Gastrocnemius medialis (tissue), 4 donors: ENCODE measurements around the gene EXOSC5. TPM values are rescaled to one million over a fixed set of nuclear protein-coding genes. Genes with fewer than 3 reads are reported as not detected.
"Not testable (repeated sequence)": the region's sequence is repeated elsewhere in the genome, so short reads cannot be mapped to it uniquely, and the experiment has no call there.

Source experiments
- ATAC-seq, 2 donors: fragments of 150-250 bp; one replicate each; pipeline ENCODE4 v1.9.1; 2016
- DNase-seq, 2 donors: peaks; one replicate each; pipeline ENCODE4 v3.0.0-alpha.2; 2019
- H3K27ac ChIP-seq, 4 donors: fragments of 200-600 bp; sonication (generic); 1 replicate in 1 of 4; 2 replicates in 3 of 4; pipeline ENCODE4 v1.5.1; 2016 to 2018; ENCODE audit warnings: mild to moderate bottlenecking in 2 of 4, moderate library complexity in 1 of 4
- H3K27me3 ChIP-seq, 3 donors: fragments of 200-600 bp; sonication (generic) in 2 of 3; 1 replicate in 1 of 3; 2 replicates in 2 of 3; pipeline versions ENCODE4 v1.5.1 to v1.6.0; 2016 to 2019; ENCODE audit warnings: mild to moderate bottlenecking in 1 of 3, moderate library complexity in 1 of 3
- H3K36me3 ChIP-seq, 2 donors: fragments of 200-600 bp; sonication (generic) in 1 of 2; one replicate each; pipeline ENCODE4 v1.5.1; 2017 to 2018
- H3K4me1 ChIP-seq, 2 donors: fragments of 200-600 bp; sonication (generic) in 1 of 2; one replicate each; pipeline ENCODE4 v1.5.1; 2016 to 2017; ENCODE audit warnings: mild to moderate bottlenecking in 2 of 2
- H3K4me3 ChIP-seq, 4 donors: fragments of 200-600 bp; sonication (generic) in 3 of 4; 1 replicate in 1 of 4; 2 replicates in 3 of 4; pipeline ENCODE4 v1.5.1; 2016 to 2019; ENCODE audit warnings: mild to moderate bottlenecking in 2 of 4
- H3K9me3 ChIP-seq, 3 donors: fragments of 200-600 bp; sonication (generic) in 2 of 3; 1 replicate in 1 of 3; 2 replicates in 2 of 3; pipeline ENCODE4 v1.5.1; 2016 to 2019
- POLR2A ChIP-seq, 2 donors: fragments of 450-650 bp; IDR thresholded peaks; one replicate each; pipeline ENCODE4 v1.6.1; 2017; ENCODE audit warnings: antibody characterized with exemption in 2 of 2, mild to moderate bottlenecking in 2 of 2, moderate library complexity in 2 of 2
- in situ Hi-C, 4 donors: fragments of 200-750 bp; cut with MboI; loops; one replicate each; pipeline versions ENCODE4 v1.15.0 to v1.8.0; 2017; ENCODE audit warnings: low sequenced_read_pairs in 4 of 4
- intact Hi-C: fragments of 100-400 bp; cut with DNase I; formaldehyde crosslinking; loops from one replicate; pipeline ENCODE4 v1.15.1; 2023; ENCODE audit warnings: low total_unique reads
- total RNA-seq, 4 donors: library from RNA; depleted of rRNA; stranded (reverse); fragments of >200 nt; gene quantifications; one replicate each; pipeline versions ENCODE4 v1.1.0 to v1.2.3, GENCODE V29; 2016
- TF ChIP-seq, protein P1 (sequence below), 5 experiments: fragments of 450-650 bp in 3 of 5; fragments of 200-600 bp in 2 of 5; sonication (generic) in 2 of 5; IDR thresholded peaks in 4 of 5; conservative IDR thresholded peaks in 1 of 5; 1 replicate in 4 of 5; 2 replicates in 1 of 5; pipeline ENCODE4 v1.5.1; 2016 to 2019; ENCODE audit warnings: antibody characterized with exemption in 5 of 5, mild to moderate bottlenecking in 3 of 5, moderate library complexity in 3 of 5

EXOSC5 gene
- total RNA-seq, 4 donors from 2014 or later = 29.1 to 61.9 (median 40.9) TPM

DNA sequence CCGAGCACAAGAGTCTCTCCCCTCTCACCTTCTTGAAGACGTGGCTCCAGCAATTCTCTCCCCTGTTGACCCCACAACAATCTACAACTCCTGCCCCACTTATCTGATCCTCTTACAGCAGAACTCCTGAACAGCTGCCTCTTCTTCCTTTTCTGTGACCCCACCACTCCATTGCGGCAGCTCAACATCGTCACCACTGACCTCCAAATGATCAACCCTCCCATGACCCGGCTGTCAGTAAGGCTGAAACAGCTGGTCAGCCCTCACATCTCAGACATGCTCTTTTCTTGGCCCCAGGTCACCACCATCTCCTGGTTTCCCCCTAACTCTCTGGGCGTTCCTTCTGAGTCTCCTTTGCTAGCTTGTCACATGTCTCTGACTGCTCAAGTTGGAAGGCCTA, 1.8 kb downstream of the EXOSC5 start:
- in situ Hi-C loops = no loop called here
- Histone ChIP-seq H3K4me1 (peaks cover 23 to 25% of the 10 kb centered on the region in 2 donors), H3K4me3 (no peak overlapping the region), H3K36me3 (peaks cover 0 to 16% of the 10 kb centered on the region in 2 donors), H3K27ac (no peak overlapping the region), H3K27me3 (no peaks in the 10 kb centered on the region), H3K9me3 (no peaks in the 10 kb centered on the region)
- no peak for DNase-seq
- TF ChIP-seq POLR2A (IDR thresholded peaks at IDR 0.05) = no peak
- TF ChIP-seq, protein P1, sequence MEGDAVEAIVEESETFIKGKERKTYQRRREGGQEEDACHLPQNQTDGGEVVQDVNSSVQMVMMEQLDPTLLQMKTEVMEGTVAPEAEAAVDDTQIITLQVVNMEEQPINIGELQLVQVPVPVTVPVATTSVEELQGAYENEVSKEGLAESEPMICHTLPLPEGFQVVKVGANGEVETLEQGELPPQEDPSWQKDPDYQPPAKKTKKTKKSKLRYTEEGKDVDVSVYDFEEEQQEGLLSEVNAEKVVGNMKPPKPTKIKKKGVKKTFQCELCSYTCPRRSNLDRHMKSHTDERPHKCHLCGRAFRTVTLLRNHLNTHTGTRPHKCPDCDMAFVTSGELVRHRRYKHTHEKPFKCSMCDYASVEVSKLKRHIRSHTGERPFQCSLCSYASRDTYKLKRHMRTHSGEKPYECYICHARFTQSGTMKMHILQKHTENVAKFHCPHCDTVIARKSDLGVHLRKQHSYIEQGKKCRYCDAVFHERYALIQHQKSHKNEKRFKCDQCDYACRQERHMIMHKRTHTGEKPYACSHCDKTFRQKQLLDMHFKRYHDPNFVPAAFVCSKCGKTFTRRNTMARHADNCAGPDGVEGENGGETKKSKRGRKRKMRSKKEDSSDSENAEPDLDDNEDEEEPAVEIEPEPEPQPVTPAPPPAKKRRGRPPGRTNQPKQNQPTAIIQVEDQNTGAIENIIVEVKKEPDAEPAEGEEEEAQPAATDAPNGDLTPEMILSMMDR (IDR thresholded peaks at IDR 0.05 in 4 of 5, conservative IDR thresholded peaks at IDR 0.05 in 1 of 5) = no peak
- ATAC-seq = no peak
- intact Hi-C loops = no loop called here

DNA sequence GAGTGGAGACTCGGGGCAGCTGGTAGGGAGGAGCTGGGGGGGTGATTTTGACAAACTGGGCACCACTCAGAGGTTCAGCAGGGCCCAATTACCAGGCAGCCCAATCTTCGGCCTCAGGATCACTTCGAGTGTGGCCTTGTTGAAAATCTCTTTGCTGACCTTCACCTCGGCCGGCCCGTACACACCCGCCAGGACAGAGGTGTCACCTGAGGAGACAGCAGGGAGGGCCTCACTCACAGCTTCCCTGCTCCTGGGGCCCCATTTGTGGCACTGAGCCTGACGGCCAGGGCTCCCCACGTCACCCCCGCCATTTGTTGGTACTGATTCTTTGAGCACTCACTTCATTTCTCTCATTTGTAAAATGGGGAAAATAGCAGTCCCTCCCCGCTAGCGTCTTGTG, 4.4 kb downstream of the EXOSC5 start:
- Histone ChIP-seq H3K9me3 (no peaks in the 10 kb centered on the region), H3K36me3 (peaks cover 0 to 42% of the 10 kb centered on the region in 2 donors), H3K27me3 (no peaks in the 10 kb centered on the region), H3K27ac (no peak overlapping the region), H3K4me3 (no peak overlapping the region), H3K4me1 (peaks cover 9 to 11% of the 10 kb centered on the region in 2 donors)
- TF ChIP-seq, protein P1 (IDR thresholded peaks at IDR 0.05 in 4 of 5, conservative IDR thresholded peaks at IDR 0.05 in 1 of 5) = no peak
- TF ChIP-seq POLR2A (IDR thresholded peaks at IDR 0.05) = no peak
- ATAC-seq (no peak), DNase-seq (no peak)
- in situ Hi-C loops = no loop called here
- intact Hi-C loops = no loop called here

DNA sequence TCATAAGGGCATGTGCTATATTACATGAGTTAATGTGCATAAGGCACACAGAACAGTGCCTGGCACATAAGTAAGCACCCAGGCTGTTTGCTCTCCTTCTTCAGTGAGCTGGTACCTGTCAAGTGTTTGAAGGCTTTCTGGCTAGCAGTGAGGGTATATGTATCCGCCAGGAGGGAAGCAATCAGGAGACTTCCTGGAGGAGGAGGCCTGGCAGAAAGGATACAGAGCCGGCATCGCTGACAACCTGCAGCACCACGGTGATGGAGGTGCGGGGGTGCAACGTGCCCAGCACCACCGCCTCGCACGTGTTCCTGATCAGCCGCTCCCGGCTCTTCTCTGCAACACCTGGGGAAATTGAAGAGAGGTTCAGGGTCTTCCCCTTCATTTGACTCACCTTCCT, 5.5 kb downstream of the EXOSC5 start:
- H3K36me3 ChIP-seq = peaks cover 0 to 51% of the 10 kb centered on the region in 2 donors
- H3K4me1 ChIP-seq = peaks cover 4 to 11% of the 10 kb centered on the region in 2 donors
- ATAC-seq = no peak
- no peak overlapping the region for H3K27ac ChIP-seq
- in situ Hi-C loops = no loop called here
- H3K4me3 ChIP-seq = no peak overlapping the region
- intact Hi-C loops = no loop called here
- no peak for TF ChIP-seq POLR2A (IDR thresholded peaks at IDR 0.05)
- TF ChIP-seq, protein P1 (IDR thresholded peaks at IDR 0.05 in 4 of 5, conservative IDR thresholded peaks at IDR 0.05 in 1 of 5) = no peak
- no peak for DNase-seq
- H3K27me3 ChIP-seq = no peaks in the 10 kb centered on the region
- no peaks in the 10 kb centered on the region for H3K9me3 ChIP-seq

DNA sequence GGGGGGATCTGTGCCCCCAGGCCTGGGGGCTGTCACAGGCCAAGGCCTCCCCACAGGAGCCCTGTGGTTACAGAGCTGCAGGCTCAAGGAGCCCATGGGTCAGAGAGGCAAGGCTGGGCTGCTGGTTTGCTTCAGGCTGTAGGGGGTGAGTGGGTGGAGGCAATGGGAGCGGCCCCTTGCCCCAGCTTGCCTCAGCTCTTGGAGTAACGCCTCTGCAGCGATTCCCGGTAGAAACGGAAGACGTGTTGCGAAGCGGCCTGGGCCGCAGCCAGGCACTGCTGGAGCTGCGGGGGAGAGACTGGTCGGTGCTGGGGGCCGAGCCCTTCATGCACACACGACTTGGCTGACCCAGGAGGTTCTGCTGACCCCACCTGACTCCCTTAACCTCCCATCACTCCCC, 10.7 kb downstream of the EXOSC5 start:
- Histone ChIP-seq H3K9me3 (no peaks in the 10 kb centered on the region), H3K4me1 (no peaks in the 10 kb centered on the region), H3K27ac (no peak overlapping the region), H3K27me3 (no peaks in the 10 kb centered on the region), H3K4me3 (no peak overlapping the region), H3K36me3 (peaks cover 0 to 59% of the 10 kb centered on the region in 2 donors)
- TF ChIP-seq, protein P1 (IDR thresholded peaks at IDR 0.05 in 4 of 5, conservative IDR thresholded peaks at IDR 0.05 in 1 of 5) = no peak
- TF ChIP-seq POLR2A (IDR thresholded peaks at IDR 0.05) = no peak
- no peak for DNase-seq
- ATAC-seq = no peak
- intact Hi-C loops (no loop called here), in situ Hi-C loops (no loop called here)

DNA sequence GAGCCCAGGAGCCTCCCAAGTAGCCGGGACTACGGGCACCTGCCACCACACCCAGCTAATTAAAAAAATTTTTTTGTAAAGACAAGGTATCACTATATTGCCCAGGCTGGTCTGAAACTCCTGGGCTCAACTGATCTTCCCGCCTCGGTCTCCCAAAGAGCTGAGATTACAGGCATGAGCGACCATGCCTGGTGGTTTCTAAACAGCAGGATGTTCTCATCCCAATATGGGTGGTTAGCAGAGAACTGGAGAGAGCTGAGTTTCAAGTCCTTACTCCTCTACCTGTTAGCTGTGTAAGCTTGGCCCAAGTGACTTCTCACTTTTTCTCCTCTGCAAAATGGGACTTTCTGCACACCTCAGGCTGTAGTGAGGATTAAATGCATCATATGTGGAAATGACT, 12.8 kb downstream of the EXOSC5 start:
- no peak overlapping the region for H3K27ac ChIP-seq
- TF ChIP-seq POLR2A (IDR thresholded peaks at IDR 0.05) = no peak
- TF ChIP-seq, protein P1 (IDR thresholded peaks at IDR 0.05 in 4 of 5, conservative IDR thresholded peaks at IDR 0.05 in 1 of 5) = no peak
- in situ Hi-C loops = no loop called here
- H3K9me3 ChIP-seq = no peaks in the 10 kb centered on the region
- H3K36me3 ChIP-seq = peaks cover 0 to 38% of the 10 kb centered on the region in 2 donors
- H3K27me3 ChIP-seq = no peaks in the 10 kb centered on the region
- peaks cover 0 to 2% of the 10 kb centered on the region in 2 donors for H3K4me1 ChIP-seq
- ATAC-seq (no peak), DNase-seq (no peak)
- no peak overlapping the region for H3K4me3 ChIP-seq
- intact Hi-C loops = no loop called here

DNA sequence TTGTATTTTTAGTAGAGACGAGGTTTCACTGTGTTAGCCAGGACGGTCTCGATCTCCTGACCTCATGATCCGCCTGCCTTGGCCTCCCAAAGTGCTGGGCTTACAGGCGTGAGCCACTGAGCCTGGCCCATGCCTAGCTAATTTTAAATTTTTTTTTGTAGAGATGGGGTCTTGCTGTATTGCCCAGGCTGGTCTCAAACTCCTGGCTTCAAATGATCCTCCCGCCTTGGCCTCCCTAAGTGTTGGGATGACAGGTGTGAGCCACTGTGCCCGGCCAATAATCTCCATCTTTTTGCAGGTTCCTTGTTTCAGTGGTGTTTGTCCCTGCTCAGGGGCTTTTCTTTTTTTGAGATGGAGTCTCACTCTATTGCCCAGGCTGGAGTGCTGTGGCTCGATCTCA, 15.6 kb downstream of the EXOSC5 start:
- H3K36me3 ChIP-seq = peaks cover 0 to 12% of the 10 kb centered on the region in 2 donors
- in situ Hi-C loops, H3K27ac ChIP-seq, DNase-seq, ATAC-seq, H3K4me1 ChIP-seq, intact Hi-C loops, H3K27me3 ChIP-seq, H3K4me3 ChIP-seq, H3K9me3 ChIP-seq: not testable (repeated sequence)
